DMS114 treated with DMSO at 0.1 percent for 48 hours (cell line): ENCODE data around the gene SNAI1.
"Not testable (repeated sequence)": the region's sequence is repeated elsewhere in the genome, so short reads cannot be mapped to it uniquely, and the experiment has no call there.

ENCODE experiments used
- DNase-seq: peaks from one replicate; lab custom pipeline; 2025; ENCODE audit not compliant: unreplicated experiment; lab: John Stamatoyannopoulos, UW

The SNAI1 gene

DNA sequence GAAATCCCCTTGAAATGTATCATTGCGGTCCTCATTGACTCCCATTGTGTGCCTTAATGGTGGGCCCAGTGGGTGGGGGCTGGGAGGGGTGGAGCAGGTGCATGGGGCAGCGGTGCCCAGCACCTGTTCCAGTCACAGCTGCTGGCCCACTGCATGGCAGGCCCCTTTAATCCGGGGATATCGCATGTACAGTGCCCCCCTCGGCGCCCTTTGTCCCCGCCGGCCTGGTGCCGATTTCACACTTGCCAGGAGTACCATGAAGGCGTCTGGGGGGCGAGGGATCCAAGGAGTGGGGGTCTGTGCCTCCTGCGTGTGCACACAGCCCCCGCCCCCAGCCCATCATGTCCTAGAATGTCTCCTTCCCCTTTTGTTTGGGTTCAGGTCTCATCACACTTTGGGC lies 2.8 kb downstream of the SNAI1 start:
- no peak for DNase-seq

DNA sequence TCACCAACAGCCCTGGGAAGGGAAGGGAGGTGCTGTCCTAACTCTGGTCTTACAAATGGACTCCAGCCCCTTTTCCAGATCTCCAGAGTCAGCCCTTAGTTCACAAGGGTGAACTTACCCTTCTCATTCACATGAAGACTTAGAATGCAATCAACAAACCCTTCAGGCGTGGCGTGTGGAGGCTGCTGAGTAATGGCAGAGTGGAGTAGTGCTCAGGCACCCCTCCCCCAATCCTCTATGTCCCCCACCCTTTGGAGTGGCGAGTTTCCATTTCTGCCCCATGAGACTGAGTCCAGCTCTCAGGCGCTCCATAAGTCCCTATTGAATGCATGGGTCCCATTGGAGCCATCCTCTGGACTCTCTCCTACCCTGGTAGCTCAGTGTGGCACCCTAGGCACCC lies 3.3 kb downstream of the SNAI1 start:
- DNase-seq = no peak

DNA sequence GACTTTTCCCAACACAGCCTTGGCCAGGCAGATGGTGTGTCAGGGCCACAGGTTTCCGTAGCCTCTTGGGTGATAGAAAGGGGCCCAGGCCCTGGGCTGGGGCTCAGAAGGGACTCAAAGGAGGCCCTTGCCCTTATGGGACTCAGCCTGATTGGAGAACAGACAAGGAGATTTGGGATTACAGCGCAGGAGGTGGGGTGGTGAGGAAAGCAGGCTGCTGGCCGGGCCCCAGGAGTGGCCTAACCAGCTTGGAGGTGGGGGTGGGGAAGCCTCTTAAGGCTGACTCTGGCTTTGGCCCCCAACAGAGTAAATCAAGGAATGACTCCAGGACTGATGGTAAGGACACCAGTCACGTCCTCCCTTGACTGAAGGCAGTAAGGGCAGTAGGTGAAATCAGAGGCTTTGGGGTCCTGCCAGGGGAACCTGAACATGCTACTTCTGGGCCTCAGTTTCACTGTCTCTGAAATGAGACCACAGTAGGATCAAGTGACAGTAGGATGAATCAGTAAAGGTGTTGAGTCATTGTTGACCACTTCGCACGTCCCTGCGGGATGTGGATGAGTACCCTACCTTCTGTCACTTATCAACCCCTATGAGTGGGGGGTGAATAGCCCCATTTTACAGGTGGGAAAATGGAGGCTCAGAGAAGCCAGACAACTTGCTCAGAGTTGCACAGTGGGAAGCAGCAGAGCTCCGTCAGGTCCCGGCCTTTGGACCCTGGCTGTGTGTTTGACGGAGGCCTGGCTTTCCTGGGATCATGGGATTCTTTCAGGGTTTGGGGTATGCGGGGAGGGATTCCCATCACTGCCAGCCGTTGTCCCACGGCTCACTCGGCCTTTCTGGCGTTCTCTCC lies 4.5 kb downstream of the SNAI1 start:
- DNase-seq = no peak

DNA sequence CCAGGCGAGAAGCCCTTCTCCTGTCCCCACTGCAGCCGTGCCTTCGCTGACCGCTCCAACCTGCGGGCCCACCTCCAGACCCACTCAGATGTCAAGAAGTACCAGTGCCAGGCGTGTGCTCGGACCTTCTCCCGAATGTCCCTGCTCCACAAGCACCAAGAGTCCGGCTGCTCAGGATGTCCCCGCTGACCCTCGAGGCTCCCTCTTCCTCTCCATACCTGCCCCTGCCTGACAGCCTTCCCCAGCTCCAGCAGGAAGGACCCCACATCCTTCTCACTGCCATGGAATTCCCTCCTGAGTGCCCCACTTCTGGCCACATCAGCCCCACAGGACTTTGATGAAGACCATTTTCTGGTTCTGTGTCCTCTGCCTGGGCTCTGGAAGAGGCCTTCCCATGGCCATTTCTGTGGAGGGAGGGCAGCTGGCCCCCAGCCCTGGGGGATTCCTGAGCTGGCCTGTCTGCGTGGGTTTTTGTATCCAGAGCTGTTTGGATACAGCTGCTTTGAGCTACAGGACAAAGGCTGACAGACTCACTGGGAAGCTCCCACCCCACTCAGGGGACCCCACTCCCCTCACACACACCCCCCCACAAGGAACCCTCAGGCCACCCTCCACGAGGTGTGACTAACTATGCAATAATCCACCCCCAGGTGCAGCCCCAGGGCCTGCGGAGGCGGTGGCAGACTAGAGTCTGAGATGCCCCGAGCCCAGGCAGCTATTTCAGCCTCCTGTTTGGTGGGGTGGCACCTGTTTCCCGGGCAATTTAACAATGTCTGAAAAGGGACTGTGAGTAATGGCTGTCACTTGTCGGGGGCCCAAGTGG lies 5.3 kb downstream of the SNAI1 start:
- DNase-seq = no peak

DNA sequence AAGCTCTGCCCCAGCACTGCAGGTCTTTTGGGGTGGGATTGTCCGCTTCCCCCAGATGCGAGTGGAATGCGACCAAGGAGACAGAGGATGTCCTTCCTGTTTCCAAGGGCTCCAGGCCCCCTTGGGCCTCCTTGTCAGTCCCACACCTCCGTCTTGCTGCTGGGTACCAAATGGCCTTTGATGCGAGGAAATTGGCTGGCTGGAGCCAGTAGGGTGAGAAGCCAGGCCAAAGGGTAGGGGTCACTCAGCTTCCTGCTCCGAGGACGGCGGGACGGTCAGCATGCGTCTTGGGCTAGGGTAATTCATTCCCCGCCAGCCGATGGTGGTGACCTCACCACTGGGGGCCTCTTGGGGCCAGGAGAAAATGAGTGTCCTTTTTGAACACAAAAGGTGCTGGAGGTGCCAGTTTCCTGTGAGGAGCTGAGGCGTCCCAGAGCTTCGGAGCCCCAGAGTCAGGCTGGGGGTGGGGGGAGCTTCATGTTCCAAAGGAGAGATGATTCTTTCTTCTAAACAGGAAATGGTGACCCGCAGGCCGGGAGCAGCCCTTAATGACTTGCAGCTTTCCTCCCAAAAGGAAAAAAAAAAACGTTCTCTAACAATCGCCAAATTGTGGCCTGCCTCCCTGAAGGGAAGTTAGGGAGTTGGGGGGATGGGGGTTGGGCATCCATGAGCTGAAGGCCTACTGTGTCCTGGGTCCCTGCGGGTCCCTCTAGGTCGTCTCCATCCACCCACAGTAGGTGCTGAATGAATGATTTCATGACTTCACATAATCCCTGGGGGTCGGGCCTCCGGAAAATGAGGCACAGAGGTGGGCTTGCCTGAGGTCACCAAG lies 6.7 kb downstream of the SNAI1 start:
- DNase-seq = no peak

DNA sequence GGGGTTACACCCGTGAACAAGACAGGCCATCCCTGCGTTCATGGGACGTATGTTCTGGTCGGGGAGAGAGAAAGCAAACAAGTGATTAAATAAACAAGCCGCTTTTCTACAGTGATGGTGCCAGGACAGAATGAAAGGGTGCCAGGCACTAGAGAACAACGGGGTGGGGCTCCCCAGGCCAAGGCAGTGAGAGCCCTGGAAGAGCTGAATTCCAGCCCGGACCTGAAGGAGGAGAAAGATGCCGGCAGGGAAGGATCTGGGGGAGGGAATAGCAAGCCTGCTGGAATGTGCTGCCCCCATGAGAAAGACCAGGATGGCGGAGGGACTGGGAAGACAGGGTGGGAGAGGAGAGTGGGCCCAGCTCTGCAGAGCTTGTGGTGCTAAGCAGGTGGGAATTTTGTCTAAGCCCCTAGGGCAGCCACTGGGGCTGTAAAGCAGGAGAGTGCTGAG lies 7.5 kb downstream of the SNAI1 start:
- DNase-seq = no peak

DNA sequence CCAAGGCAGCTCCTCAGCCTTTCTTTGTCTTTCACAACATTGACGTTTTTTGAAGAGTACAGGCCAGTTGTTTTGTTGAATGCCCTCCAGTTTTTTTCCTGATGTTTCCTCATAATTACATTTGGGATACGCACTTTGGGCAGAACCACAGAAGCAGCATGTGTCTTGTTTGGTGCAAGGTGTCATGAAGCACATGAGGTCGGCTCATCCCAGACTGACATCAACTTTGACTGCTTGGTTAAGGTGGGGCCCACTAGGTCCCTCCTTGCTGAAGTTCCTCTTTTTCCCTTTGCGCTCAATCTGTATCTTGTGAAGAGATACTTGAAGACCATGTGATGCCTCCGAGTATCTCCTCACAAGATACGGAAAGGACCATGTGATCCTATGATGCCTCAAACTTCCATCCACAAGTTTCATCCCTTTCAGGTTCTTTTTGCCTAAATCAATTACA lies 10.5 kb downstream of the SNAI1 start:
- DNase-seq = no peak

DNA sequence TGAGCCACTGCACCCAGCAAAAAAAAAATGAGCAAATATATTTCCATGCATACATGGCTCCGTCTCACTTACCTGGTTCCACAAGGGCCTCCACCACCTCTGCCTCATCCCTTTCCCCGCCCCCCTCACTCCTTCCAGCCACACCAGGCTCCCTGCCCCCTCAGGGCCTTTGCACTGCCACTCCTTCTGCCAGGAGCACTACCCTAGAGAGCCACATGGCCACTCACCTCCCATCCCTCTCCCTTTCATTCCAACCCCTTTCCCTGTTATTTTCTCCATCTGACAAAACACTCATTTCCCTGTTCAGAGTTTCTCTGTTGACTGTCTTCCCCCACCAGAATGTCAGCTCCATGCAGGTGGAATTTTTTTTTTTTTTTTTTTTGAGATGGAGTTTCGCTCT lies 12.8 kb downstream of the SNAI1 start:
- DNase-seq = no peak

DNA sequence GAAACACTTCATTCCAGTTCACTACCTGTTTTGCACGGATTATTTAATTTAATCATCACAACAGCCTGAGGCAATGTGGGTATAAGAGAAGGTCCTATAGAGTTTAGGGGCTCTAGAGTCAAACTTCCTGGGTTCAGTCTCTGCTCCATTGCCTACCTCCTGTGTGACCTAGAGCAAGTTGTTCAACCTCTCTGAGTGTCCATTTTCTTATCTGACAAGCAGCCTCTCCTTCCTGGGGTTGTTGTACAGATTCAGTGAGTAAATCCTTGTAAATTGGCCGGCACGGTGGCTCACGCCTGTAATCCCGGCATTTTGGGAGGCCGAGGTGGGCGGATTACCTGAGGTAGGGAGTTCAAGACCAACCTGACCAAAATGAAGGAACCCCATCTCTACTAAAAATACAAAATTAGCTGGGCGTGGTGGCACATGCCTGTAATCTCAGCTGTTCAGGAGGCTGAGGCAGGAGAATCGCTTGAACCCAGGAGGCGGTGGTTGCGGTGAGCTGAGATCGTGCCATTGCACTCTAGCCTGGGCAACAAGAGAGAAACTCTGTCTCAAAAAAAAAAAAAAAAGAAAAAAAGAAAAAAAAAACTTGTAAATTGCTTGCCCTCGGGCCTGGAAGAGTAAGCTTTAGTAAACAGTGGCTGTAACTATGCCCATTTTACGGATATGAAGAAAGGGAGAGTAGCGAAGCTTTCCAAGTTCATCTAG lies 15.9 kb downstream of the SNAI1 start:
- DNase-seq = not testable (repeated sequence)

DNA sequence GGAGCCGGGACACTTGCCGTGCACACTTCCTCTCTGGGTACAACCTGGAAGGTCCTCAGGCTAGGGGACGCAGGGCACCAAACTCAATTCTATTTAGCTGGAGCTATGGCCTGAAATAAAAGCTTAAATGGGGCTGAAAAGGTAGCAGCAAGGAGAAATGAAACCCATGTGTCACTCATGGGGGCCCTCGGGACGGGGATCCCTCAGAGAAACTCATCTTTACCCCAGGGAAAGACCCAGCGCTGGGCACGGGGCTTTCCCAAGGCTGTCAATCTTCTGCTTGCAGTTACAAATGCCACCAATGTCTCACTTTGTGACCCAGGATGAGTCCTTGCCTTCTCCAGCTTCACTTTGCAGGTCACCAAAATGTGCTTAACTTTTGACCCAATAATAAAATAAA lies 16.5 kb downstream of the SNAI1 start:
- DNase-seq = no peak

DNA sequence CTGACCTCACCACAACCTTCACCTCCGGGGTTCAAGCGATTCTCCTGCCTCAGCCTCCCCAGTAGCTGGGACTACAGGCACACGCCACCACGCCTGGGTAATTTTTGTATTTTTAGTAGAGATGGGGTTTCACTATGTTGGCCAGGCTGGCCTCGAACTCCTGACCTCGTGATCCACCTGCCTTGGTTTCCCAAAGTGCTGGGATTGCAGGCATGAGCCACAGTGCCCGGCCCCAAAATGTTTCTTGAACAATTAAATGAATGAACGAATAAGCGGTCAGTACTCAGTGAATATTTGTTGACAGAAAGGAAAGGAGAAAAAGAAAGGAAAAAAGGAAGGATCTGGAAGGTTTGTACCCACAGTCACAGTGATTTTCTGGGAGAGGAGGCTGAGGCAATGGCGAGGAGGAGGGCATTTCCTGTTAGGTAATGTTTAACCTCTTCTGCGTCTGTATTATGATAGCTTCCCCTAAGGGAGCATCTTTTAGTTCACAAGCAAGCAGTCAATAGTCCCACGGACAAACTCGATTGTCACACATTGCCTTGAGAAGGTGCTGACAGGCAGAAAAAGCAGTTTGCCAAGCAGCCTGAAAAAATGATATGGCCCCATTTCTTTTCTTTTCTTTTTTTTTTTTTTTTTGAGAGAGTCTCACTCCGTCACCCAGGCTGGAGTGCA lies 17.9 kb downstream of the SNAI1 start:
- DNase-seq = not testable (repeated sequence)

DNA sequence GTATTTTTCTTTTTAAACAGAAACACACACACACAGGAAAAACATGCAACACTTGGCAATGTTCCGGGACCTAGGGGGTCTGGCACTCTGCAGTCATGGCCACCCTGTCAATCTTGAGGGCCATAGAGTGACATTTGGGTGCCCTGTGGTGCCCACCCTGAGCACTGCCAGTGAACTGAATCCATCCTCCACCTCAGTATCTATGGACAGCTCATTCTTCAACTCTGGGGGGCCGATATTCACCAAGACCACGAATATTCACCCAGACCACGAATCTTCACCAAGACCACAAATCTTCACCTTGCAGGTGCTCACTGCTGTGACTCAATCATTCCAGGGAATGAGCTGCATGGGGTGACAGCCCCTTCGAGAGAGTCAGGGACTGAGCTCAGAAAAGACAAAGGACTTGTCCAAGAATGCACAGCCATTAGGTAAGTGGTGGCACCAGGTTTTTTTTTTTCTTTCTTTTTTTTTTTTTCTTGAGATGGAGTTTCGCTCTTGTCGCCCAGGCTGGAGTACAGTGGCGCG lies 19.1 kb downstream of the SNAI1 start:
- no peak for DNase-seq

DNA sequence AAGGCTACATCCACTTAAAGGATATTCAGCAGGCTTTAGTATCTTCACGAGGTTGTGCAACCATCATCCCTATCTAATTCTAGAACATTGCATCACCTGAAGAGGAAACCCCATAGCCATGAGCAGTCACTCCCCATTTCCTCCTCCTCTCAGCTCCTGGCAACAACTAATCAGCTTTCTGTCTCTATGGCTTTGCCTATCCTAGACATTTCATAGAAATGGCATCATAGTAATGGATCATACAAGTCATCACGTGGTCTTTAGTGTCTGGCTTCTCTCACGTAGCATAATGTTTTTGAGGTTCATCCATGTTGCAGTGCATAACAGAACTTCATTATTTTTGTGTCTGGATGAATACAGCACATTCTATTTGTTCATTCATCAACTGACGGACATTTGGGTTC lies 20.5 kb downstream of the SNAI1 start:
- DNase-seq = no peak

DNA sequence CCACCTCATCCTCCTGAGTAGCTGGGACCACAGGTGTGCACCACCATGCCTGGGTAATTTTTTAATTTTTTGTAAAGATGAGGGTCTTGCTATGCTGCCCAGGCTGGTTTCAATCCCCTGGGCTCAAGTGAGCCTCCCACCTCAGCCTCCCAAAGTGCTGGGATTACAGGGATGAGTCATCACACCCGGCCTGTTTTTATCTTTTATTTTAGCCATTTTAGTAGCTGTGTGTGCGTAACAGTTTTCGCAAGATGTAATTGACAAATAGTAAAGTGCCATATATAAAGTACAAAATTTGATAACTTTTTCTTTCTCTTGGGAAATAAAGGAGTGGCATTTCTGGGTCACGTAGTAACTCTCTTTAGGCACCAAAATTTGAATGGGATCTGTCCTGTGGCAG lies 21.4 kb downstream of the SNAI1 start:
- no peak for DNase-seq

DNA sequence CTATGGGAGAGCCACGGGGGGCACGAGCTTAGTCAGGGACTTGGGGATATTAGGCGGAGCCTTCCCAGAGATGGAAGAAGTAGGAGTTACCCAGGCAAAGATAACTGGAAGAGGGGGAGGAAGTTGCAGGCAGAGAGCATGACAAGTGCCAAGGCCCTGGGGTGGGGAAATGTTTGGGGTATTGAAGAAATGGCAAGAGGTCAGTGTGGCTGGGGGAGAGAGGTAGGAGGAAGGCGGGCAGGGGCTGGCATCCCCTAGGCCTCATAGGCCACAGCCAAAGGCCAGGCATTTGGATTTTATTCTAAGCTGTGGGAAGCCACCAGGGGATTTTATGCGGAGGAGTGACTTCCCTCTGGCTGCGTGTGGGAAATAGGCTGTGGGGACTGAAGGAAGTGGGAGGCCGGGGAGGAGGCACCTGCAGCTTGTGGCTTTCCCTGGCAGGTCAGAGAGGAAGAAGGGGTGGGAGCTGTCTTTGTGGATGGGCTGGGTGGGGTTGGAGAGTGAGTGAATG lies 22.7 kb downstream of the SNAI1 start:
- no peak for DNase-seq

DNA sequence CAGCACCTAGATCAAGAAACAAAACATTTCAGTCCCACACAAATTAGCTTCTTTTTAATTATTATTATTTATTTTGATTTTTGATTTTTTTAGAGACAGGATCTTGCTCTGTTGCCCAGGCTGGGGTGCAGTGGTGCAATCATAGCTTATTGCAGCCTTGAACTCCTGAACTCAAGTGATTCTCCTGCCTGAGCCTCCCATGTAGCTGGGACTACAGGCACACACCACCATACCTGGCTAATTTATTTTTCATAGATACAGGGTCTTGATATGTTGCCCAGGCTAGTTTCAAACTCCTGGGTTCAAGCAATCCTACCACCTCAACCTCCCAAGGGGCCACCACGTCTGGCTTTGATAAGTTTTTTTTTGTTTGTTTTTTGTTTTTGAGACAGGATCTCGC lies 24.6 kb downstream of the SNAI1 start:
- no peak for DNase-seq

DNA sequence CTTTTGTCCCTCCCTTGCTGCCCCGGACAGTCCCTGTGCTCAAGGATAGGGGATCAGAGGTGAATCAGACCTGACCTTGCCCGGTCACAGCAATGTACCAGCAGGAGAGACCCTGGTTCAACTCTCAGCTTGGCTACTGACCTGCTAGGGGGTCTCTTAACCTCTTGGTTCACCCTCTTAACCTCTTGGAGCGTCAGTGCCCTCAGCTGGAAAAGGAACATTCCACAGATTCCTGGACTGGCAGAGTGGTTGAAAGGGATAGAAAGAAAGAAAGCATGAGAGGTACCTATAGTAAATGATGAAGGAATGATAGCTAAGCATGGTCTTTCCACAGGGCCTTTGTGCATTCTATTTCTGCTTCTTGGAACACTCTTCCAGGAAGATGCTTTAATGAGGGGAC lies 25.2 kb downstream of the SNAI1 start:
- DNase-seq = no peak

DNA sequence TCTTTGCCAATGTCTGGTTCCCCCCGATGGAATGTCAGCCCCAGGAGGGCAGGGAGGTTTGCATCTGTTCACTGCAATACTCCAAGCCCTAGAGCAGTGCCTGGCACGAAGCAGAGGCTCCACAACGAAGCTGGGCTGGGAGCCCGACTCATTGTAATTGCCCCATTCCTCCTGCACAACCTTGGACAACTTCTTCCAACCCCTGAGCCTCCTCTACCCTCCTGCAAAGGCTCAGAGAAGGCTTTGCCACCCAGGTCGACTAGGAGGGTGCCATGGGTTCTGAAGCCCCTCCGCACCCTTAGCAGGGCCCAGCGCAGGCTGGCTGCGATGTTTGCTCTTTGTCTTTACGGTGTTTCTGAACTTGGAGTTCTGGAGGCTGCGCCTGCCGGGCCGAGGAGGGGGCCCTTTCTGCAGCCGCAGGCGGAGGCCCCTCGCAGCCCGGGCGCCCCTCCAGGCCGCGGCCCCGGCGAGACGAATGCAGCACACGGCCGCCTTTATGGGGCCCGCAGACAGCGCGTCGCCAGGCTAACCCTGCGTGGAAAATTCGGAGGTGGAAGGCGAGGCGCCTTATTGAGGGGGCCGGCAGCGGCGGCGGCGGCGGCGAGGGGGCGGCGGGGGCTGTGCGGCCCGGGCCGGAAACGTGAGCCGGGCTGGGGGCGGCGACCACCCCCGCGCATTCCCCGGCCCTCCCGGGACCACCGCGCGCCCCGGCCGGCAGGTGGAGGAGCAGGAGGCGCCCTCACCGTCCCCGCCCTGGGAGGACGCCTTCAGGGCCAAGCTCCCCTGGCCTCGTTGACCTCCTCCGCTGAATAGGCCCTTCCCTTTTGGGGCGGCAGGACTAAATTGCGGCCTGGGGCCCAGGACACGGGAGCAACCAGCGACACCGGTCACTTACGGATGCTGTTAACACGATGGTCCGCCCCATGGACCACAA lies 27.0 kb downstream of the SNAI1 start:
- DNase-seq = no peak

DNA sequence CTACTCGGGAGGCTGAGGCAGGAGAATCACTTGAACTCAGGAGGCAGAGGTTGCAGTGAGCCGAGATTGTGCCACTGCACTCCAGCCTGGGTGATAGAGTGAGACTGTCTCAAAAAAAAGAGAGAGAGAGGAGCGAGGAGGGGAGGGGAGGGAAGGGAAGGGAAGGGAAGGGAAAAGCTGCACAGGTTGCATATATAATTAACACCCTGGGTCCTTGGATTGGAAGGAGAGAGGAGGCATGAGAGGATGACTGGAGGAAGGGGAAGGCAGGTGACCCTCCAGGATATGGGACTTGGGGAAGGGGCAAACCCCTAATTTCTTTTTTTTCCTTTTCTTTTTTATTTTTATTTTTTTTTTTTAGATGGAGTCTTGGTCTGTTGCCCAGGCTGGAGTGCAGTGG lies 28.8 kb downstream of the SNAI1 start:
- DNase-seq = not testable (repeated sequence)
